Kidney epithelial cell (primary cell): ENCODE data around the gene UFM1. TPM values are rescaled to one million over a fixed set of nuclear protein-coding genes. Genes with fewer than 3 reads are reported as not detected.
"Not testable (repeated sequence)": the region's sequence is repeated elsewhere in the genome, so short reads cannot be mapped to it uniquely, and the experiment has no call there.

Source experiments
- DNase-seq: peaks from one replicate; pipeline ENCODE4 v3.0.0-alpha.2; 2010; ENCODE audit warnings: low read depth
- H3K27me3 ChIP-seq: 2 replicates; pipeline ENCODE4 v1.6.0; 2011; ENCODE audit warnings: low read length; ENCODE audit not compliant: control insufficient read depth, insufficient read depth
- H3K36me3 ChIP-seq: 2 replicates; pipeline ENCODE4 v1.5.1; 2011; ENCODE audit warnings: low read length; ENCODE audit not compliant: control insufficient read depth, insufficient read depth
- H3K4me3 ChIP-seq: 2 replicates; pipeline ENCODE4 v1.5.1; 2011; ENCODE audit warnings: low read depth, mild to moderate bottlenecking, control low read depth, low read length
- total RNA-seq: library from RNA; depleted of rRNA; stranded (reverse); fragments of >200 nt; gene quantifications from 2 replicates; pipeline ENCODE4 v1.2.3, GENCODE V29; 2015
- TF ChIP-seq, protein P1 (sequence below): IDR thresholded peaks from 2 replicates; pipeline ENCODE4 v1.5.1; 2011; ENCODE audit warnings: mild to moderate bottlenecking, moderate library complexity, low read length, control low read depth, inconsistent platforms; ENCODE audit not compliant: insufficient read depth, poor library complexity, severe bottlenecking

Gene UFM1
- total RNA-seq, 1 donor from 2014 or later = 97.8 TPM

DNA sequence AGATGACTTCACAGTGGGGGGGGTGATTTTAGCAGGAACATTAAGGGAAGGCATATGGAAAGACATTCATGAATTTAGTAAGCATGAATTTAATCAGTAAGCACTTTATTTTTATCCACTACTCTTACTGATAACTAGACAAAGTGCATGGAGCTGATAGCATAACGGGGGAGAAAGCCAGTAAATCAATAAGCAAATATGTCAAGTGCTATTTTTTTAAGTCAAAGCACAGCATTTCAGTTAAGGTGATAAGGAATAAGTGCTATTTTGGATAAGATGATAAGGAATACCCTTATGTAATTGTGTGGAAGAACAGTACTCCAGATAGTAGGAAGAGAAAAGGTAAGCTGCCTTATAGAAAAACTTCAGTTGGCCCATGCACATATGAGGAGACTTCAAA lies 19.4 kb downstream of the UFM1 start:
- DNase-seq = no peak
- TF ChIP-seq, protein P1, sequence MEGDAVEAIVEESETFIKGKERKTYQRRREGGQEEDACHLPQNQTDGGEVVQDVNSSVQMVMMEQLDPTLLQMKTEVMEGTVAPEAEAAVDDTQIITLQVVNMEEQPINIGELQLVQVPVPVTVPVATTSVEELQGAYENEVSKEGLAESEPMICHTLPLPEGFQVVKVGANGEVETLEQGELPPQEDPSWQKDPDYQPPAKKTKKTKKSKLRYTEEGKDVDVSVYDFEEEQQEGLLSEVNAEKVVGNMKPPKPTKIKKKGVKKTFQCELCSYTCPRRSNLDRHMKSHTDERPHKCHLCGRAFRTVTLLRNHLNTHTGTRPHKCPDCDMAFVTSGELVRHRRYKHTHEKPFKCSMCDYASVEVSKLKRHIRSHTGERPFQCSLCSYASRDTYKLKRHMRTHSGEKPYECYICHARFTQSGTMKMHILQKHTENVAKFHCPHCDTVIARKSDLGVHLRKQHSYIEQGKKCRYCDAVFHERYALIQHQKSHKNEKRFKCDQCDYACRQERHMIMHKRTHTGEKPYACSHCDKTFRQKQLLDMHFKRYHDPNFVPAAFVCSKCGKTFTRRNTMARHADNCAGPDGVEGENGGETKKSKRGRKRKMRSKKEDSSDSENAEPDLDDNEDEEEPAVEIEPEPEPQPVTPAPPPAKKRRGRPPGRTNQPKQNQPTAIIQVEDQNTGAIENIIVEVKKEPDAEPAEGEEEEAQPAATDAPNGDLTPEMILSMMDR = no peak
- no peaks in the 10 kb centered on the region for H3K36me3 ChIP-seq

DNA sequence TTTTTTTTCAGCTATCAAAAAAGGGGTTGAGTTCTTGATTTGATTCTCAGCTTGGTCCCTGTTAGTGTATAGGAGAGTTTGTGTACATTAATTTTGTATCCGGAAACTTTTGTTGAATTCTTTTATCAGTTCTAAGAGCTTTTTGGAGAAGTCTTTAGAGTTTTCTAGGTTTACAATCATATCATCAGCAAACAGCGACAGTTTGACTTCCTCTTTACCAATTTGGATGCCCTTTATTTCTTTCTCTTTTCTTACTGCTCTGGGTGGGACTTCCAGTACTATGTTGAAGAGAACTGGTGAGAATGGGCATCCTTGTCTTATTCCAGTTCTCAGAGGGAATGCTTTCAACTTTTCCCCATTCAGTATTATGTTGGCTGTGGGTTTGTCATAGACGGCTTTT lies 20.4 kb downstream of the UFM1 start:
- H3K36me3 ChIP-seq, H3K27me3 ChIP-seq, DNase-seq, H3K4me3 ChIP-seq: not testable (repeated sequence)

More for the DNA sequence above, 19.4 kb downstream of the UFM1 start:
- Histone ChIP-seq H3K27me3 (no peaks in the 10 kb centered on the region), H3K4me3 (no peak overlapping the region)

DNA sequence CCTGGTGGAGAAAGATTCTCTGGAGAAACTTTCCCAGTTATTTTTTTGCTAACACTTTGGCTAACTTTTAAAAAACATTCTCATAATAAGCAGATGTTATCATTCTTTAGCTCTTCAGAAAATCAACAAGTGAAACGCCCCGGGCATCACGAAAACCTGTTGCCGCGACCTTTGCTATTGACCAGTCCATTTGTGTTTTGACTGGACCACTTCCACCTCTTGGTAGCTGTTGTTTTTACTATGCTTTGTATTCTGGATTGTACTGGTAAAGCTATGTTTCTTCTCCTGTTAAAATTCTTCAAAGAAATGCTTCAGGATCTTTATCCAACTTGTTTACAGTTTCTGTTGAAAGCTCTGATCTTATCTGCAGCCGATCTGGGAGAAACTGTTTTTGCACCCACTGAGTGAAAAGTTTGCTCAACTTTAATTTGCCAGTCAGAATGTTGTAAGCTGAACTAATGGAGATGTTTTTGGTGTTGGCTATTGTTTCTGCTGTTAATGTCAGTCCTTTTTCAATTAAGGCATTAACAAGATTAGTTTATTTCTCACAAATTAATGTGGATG lies 23.3 kb downstream of the UFM1 start:
- no peaks in the 10 kb centered on the region for H3K27me3 ChIP-seq

DNA sequence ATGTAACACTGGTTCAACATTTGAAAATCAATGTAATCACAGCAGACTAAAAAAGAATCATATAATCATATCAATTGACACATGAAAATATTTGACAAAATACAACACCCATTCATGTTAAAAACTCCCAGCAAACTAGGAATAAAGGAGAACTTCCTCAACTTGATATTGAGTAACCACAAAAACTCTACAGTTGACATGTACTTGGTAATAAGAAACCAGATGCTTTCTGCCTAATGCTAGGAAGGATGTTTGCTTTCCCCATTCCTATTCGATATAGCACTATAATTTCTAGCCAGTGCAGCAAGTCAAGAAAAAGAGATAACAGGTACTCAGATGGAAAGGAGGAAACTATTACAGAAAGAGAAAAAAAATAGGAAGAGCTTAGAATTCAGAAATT lies 26.9 kb downstream of the UFM1 start:
- H3K36me3 ChIP-seq = no peaks in the 10 kb centered on the region
- no peak overlapping the region for H3K4me3 ChIP-seq
- H3K27me3 ChIP-seq = no peaks in the 10 kb centered on the region
- DNase-seq = no peak
- TF ChIP-seq, protein P1 = no peak

More for the DNA sequence above, 23.3 kb downstream of the UFM1 start:
- DNase-seq = no peak
- TF ChIP-seq, protein P1 = no peak
- Histone ChIP-seq H3K36me3 (no peaks in the 10 kb centered on the region), H3K4me3 (no peak overlapping the region)

DNA sequence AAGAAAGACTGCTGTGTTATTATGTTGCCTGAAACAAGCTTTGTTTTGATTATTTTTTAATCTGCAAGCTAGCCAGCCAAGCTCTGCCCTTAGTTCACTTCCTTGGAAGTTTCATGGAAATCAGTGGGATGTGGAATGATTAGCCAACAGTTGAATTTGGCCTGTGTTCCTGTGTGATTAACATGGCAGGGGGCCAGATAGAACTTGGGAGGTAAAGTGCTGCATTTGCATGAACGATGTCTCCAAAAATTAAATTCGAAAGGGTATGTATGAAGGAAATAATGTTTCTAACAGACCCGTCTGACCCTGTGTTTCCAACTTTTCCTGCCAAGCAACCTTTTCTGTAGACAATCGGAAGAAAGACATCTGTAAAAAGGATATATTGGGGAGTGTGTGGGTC lies 32.2 kb downstream of the UFM1 start:
- no peaks in the 10 kb centered on the region for H3K27me3 ChIP-seq
- no peaks in the 10 kb centered on the region for H3K36me3 ChIP-seq
- DNase-seq = no peak
- TF ChIP-seq, protein P1 = no peak
- no peak overlapping the region for H3K4me3 ChIP-seq

DNA sequence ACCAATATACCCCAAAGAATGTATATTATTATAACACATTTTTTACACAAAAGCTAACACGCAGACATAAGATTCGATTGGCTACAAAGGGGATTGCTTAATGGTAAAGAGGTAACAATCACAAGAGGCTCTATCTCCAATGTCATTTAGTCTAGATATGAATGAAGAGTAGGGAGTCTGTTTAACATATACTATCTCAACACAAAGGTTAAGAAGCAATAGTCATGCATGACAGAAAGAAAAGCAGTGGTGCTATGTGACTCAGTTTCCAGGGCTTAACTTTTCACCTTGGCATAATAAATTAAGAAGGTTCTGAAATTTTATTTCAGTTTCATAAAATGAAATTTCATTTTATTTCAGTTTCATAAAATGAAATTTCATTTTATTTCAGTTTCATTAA lies 33.3 kb downstream of the UFM1 start:
- TF ChIP-seq, protein P1 = no peak
- no peak for DNase-seq
- no peak overlapping the region for H3K4me3 ChIP-seq
- H3K27me3 ChIP-seq = no peaks in the 10 kb centered on the region
- H3K36me3 ChIP-seq = no peaks in the 10 kb centered on the region
